Mammary epithelial cell (primary cell): Measurements from ENCODE around the gene GALP.

Source experiments
- EZH2 ChIP-seq: IDR thresholded peaks from 2 replicates; pipeline ENCODE4 v1.6.1; 2012; ENCODE audit warnings: low read length, inconsistent platforms, borderline replicate concordance
- TF ChIP-seq, protein P1 (sequence below), 2 donors: IDR thresholded peaks in 1 of 2; conservative IDR thresholded peaks in 1 of 2; 2 replicates each; pipeline ENCODE4 v1.5.1; 2011 to 2012; ENCODE audit warnings: inconsistent platforms in 2 of 2, low read length in 2 of 2, mild to moderate bottlenecking in 2 of 2, control low read depth in 1 of 2, low read depth in 1 of 2; ENCODE audit not compliant: insufficient read depth in 1 of 2; ENCODE audit errors: extremely low read depth in 1 of 2

DNA sequence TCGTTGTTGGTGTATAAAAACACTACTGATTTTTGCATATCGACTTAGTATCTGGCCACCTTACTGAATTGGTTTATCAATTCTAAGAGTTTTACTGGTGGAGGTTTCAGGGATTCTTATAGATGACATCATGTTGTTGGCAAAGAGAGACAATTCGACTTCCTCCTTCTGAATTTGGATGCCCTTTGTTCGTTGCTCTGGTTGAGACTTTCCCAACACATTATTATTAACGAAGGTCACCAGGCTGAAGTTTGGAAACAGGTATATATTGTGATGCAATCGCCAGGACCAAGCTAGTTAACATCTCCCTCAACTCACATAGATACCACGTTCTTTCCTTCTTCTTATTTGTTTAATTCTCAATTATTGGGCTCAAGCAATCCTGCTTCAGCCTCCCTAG is 23.9 kb downstream of the GALP start:
- no peak for TF ChIP-seq EZH2
- TF ChIP-seq, protein P1, sequence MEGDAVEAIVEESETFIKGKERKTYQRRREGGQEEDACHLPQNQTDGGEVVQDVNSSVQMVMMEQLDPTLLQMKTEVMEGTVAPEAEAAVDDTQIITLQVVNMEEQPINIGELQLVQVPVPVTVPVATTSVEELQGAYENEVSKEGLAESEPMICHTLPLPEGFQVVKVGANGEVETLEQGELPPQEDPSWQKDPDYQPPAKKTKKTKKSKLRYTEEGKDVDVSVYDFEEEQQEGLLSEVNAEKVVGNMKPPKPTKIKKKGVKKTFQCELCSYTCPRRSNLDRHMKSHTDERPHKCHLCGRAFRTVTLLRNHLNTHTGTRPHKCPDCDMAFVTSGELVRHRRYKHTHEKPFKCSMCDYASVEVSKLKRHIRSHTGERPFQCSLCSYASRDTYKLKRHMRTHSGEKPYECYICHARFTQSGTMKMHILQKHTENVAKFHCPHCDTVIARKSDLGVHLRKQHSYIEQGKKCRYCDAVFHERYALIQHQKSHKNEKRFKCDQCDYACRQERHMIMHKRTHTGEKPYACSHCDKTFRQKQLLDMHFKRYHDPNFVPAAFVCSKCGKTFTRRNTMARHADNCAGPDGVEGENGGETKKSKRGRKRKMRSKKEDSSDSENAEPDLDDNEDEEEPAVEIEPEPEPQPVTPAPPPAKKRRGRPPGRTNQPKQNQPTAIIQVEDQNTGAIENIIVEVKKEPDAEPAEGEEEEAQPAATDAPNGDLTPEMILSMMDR (conservative IDR thresholded peaks at IDR 0.05 in 1 of 2, IDR thresholded peaks at IDR 0.05 in 1 of 2; ENCODE audit: extremely low read depth in 1 of 2, insufficient read depth in 1 of 2, low read depth in 1 of 2, low read length in 2 of 2) = no peak
